IPS-18a (cell line): ENCODE data around the gene CHN2.

Source experiments
- H3K27ac ChIP-seq: one replicate; pipeline ENCODE4 v1.5.1; 2013; ENCODE audit warnings: low read length
- H3K27me3 ChIP-seq: one replicate; pipeline ENCODE4 v1.6.1; 2013; ENCODE audit warnings: mild to moderate bottlenecking, low read length; ENCODE audit not compliant: control insufficient read depth, insufficient read depth
- H3K36me3 ChIP-seq: one replicate; pipeline ENCODE4 v1.6.1; 2013; ENCODE audit warnings: low read depth, low read length; ENCODE audit not compliant: control insufficient read depth
- H3K4me1 ChIP-seq: one replicate; pipeline ENCODE4 v1.6.1; 2013; ENCODE audit warnings: low read depth, low read length; ENCODE audit not compliant: control insufficient read depth
- H3K4me3 ChIP-seq: one replicate; pipeline ENCODE4 v1.5.1; 2013; ENCODE audit warnings: low read length
- H3K9ac ChIP-seq: one replicate; pipeline ENCODE4 v1.6.1; 2013; ENCODE audit warnings: mild to moderate bottlenecking, low read length, moderate library complexity
- H3K9me3 ChIP-seq: one replicate; pipeline ENCODE4 v1.6.1; 2013; ENCODE audit warnings: low read depth, low read length; ENCODE audit not compliant: control insufficient read depth

The CHN2 gene

DNA sequence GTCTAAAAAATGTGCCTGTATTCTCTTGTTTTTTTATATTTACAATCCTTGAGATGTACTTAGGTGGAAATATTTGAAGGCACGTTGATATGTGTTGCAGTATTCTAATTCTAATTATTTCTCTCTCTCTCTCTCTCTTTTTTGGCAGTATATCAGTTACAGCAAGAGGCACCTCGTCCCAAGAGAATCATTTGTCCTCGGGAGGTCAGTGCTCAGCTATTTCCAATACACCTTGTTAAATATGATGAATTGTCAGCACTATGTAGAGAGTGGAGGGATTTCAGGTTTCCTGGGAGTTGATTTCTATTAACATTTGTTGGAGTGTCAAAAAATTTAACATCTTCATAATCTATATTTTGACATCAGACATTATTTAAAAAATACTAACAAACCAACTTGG lies 173.2 kb downstream of the CHN2 start:
- H3K27me3 ChIP-seq, result no peaks in the 10 kb centered on the region
- no peak overlapping the region for H3K9ac ChIP-seq
- H3K36me3 ChIP-seq, result no peaks in the 10 kb centered on the region
- H3K27ac ChIP-seq, result no peak overlapping the region
- no peaks in the 10 kb centered on the region for H3K9me3 ChIP-seq
- no peak overlapping the region for H3K4me3 ChIP-seq
- peaks cover 17% of the 10 kb centered on the region for H3K4me1 ChIP-seq

DNA sequence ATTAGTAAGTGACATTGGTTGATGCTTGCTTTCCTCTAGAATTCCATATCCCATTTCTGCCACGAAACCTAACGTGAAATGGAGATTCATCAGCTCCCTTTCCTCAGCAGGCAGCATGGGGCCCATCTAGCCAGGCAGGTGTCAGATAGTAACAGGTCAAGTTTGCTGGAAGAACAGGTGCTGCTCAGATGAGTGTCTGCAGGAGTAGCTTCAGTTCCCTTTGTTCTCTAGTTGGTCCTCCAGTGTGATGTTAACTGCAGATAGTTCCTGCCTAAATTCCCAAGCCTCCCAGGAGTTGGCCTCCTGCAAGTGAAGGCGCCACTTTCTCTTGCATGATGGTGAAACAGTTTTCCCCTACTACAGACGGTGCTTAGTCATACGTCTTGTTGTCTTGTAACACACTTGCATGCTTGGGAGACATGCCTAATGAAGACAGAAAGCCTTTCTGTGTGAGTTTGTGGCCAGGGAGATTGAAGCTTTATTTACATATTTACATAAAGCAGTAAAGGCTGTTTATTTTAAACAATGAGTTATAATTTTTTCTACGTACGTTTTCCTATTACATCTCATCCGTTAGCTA lies 175.4 kb downstream of the CHN2 start:
- Histone ChIP-seq H3K27ac (no peak overlapping the region), H3K4me3 (no peak overlapping the region), H3K36me3 (no peaks in the 10 kb centered on the region), H3K4me1 (peaks cover 8% of the 10 kb centered on the region), H3K9me3 (no peaks in the 10 kb centered on the region), H3K27me3 (no peaks in the 10 kb centered on the region), H3K9ac (no peak overlapping the region)

DNA sequence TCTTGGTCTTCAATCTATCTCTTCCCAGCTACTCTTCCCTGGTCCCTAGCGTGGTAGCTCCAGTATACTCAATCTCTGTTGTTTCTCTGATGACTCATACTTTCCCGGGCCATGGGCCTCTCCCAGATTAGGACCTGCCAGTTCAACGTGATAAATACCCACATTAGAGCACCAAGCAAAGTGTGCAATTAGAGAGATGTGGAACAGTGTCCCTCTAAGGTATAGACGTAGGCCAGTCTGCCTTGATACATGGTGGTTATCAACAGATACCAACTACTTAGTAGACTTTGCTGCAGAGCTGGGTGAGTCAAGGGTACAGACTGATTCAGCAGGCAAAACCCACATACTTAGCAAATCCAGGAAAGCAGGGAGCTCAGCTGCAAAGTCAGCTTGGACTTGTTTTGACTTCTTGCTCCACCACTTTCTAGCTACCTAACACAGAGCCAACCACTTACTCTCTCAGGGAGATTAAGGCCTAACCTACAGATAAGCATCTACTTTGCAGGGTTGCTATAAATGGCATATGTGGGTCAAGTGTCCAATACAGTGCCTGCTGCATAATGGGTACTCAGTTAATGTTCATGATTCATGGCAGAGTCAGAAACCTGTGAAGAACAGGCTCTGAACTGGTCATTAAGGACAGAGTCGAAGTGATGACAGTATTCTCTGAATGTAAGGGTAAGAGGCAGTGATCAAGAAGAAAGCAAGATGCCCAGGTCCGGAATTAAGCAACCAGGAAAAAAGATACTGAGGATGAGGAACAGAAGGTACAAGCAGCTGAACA lies 176.1 kb downstream of the CHN2 start:
- H3K4me3 ChIP-seq, result no peak overlapping the region
- no peaks in the 10 kb centered on the region for H3K36me3 ChIP-seq
- H3K27me3 ChIP-seq, result no peaks in the 10 kb centered on the region
- no peak overlapping the region for H3K27ac ChIP-seq
- H3K9ac ChIP-seq, result no peak overlapping the region
- peaks cover 10% of the 10 kb centered on the region for H3K4me1 ChIP-seq
- no peaks in the 10 kb centered on the region for H3K9me3 ChIP-seq

DNA sequence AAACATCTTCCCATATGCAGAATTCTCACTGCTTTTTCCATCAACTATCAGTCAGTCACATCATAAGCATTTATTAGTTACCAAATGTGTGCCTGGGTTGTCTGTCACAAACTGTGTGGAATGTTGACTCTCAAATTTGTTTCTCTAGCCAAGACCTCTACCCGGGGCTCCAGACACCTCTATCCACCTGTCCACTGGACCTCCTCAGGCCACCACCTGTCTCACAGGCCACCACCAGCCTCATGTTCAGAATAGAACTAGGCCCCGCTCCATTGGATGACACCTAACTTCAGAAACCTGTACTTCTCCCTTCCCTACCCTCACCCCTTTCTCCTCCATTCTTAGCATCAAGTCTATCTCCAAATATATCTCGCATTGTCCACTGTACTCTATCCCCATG lies 176.9 kb downstream of the CHN2 start:
- peaks cover 13% of the 10 kb centered on the region for H3K4me1 ChIP-seq
- H3K27me3 ChIP-seq, result no peaks in the 10 kb centered on the region

DNA sequence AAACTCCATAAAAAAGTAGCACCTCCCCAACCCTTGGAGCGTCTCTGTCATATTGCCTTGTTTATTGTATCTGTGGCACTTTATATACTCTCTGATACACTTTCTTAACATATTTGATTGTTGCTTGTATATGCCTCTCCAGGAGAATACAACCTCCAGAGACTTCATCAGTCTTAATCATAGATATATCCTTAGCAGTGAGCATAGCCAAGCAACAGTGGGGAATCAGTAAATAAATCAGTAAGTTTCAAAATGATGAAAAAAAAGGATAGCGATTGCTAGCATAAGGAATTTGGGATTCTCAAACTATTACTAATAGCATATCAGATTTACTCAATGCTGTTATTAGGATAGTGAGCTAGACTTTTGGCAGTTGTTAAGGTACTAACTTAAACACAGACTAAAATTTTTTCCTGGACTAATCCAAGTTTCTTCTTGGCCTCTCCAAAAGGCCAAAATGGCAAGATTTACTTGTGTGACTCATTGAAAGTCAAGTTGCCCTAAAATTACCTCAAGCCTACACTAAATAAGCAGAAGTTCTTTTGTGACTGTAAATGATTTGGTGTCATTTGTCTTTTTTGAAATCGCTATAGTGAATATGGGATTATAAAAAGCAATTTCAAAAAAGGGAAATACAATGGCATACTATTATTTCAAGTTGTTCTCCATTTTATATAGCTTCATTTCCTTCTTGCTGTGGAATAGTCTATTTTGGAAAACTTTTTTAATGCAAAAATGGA lies 177.9 kb downstream of the CHN2 start:
- no peak overlapping the region for H3K27ac ChIP-seq
- no peak overlapping the region for H3K9ac ChIP-seq
- no peaks in the 10 kb centered on the region for H3K36me3 ChIP-seq
- H3K4me1 ChIP-seq, result peaks cover 8% of the 10 kb centered on the region
- no peaks in the 10 kb centered on the region for H3K27me3 ChIP-seq
- no peak overlapping the region for H3K4me3 ChIP-seq
- H3K9me3 ChIP-seq, result no peaks in the 10 kb centered on the region

More for the DNA sequence above, 176.9 kb downstream of the CHN2 start:
- Histone ChIP-seq H3K9me3 (no peaks in the 10 kb centered on the region), H3K27ac (no peak overlapping the region), H3K4me3 (no peak overlapping the region), H3K36me3 (no peaks in the 10 kb centered on the region), H3K9ac (no peak overlapping the region)

DNA sequence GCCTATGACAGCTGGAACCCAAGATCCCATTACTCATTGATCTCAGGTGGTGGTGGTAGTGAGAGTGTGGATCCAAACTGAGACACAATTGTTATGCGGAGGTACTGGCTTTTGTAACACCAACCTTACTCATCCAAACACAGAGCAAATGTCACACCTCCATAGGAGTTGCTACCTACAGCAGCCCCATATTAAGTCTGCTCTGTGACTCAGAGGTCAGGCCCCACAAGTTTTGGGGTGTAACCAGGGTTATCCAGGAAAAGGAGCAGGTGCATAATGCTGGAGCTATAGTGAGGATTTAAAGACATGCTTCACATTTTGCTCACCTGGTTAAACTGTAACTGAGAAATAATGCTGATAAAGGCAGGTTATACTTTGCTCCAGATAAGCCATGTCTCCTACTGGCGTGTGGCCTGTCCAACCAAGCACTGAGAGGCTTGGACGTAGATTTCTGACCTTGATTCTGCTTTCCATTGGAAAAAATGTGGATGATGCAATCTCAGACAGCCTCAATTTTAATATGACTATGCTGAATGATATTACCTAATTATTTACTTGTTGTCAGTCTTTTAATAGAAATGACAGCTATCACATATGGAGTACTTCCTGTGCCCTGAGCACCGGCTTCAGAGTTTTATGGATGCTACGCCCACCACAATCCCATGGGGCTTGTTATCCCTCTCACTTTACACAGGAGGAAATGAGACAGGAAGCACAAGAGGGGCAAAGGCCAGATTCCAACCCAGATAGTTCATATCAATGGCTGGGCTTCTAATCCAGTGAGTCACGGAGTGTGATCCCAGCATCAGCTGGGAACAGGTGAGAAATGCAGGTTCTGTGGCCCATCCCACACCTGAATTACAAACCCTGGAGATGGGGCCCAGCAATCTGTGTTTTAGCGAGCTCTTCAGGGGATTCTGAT lies 181.3 kb downstream of the CHN2 start:
- H3K4me3 ChIP-seq, result no peak overlapping the region
- no peak overlapping the region for H3K27ac ChIP-seq

DNA sequence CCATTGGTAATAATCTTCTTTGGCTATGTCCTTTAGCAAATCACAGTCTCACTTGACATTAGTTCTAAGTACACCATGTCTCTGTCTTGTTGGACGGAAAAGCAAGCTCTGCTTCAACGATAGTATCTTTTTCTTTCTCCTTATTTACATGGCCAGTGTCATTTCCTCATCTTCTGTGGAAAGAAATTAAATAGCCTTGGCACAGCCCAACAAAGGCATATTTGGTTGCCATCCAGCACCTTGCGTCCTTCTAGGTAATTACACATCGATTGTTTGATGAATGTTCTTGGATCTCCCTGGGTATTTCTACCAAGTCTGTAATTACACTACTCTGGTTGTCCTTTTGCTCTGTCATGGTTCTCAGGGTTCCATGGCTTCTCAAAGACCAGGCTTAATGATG lies 183.1 kb downstream of the CHN2 start:
- no peak overlapping the region for H3K27ac ChIP-seq

More for the DNA sequence above, 181.3 kb downstream of the CHN2 start:
- peaks cover 4% of the 10 kb centered on the region for H3K4me1 ChIP-seq
- H3K36me3 ChIP-seq, result no peaks in the 10 kb centered on the region
- H3K9me3 ChIP-seq, result no peaks in the 10 kb centered on the region
- H3K9ac ChIP-seq, result no peak overlapping the region
- H3K27me3 ChIP-seq, result no peaks in the 10 kb centered on the region

DNA sequence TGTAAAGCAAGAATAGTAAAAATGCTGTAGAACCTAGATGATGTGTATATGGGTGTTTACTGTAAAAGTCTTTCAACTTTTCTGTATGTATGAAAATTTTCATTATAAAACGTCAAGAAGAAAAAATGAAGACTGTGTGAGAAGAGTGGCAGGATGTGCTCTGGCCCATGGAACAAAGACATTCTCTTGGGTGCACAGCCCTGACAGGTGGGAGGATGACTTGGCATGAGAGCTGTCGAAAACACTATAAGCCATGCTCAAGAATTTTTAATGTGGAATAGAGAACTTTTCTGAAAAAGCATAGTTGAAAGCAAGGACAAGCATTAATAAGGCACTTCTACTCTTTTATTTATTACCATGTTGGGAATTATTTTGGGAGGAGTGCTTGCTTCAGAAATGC lies 185.0 kb downstream of the CHN2 start:
- Histone ChIP-seq H3K9me3 (no peaks in the 10 kb centered on the region), H3K36me3 (no peaks in the 10 kb centered on the region), H3K27ac (no peak overlapping the region)

More for the DNA sequence above, 183.1 kb downstream of the CHN2 start:
- H3K4me3 ChIP-seq, result no peak overlapping the region
- peaks cover 4% of the 10 kb centered on the region for H3K4me1 ChIP-seq
- no peaks in the 10 kb centered on the region for H3K36me3 ChIP-seq
- H3K9ac ChIP-seq, result no peak overlapping the region
- no peaks in the 10 kb centered on the region for H3K27me3 ChIP-seq
- no peaks in the 10 kb centered on the region for H3K9me3 ChIP-seq

GRCh38 chr7:29381206-29382094 lies 186.9 kb downstream of the CHN2 start:
- Histone ChIP-seq H3K4me1 (no peaks in the 10 kb centered on the region), H3K27ac (no peak overlapping the region), H3K36me3 (no peaks in the 10 kb centered on the region), H3K27me3 (no peaks in the 10 kb centered on the region), H3K9me3 (no peaks in the 10 kb centered on the region), H3K9ac (no peak overlapping the region), H3K4me3 (no peak overlapping the region)

More for the DNA sequence above, 185.0 kb downstream of the CHN2 start:
- Histone ChIP-seq H3K9ac (no peak overlapping the region), H3K4me3 (no peak overlapping the region), H3K27me3 (no peaks in the 10 kb centered on the region), H3K4me1 (peaks cover 4% of the 10 kb centered on the region)

GRCh38 chr7:29384277-29384676 lies 189.7 kb downstream of the CHN2 start:
- Histone ChIP-seq H3K9me3 (no peaks in the 10 kb centered on the region), H3K4me1 (no peaks in the 10 kb centered on the region), H3K9ac (no peak overlapping the region), H3K36me3 (no peaks in the 10 kb centered on the region), H3K27ac (no peak overlapping the region), H3K4me3 (no peak overlapping the region), H3K27me3 (no peaks in the 10 kb centered on the region)
